H1 (cell line): Measurements from ENCODE around the gene LILRB3. TPM values are rescaled to one million over a fixed set of nuclear protein-coding genes. Genes with fewer than 3 reads are reported as not detected.
A peak's percentile ranks its signal among the peaks of the same experiment; 100 is the strongest.

Experiments used
- CTCF ChIA-PET: fragments of 300-600 bp; sonication (Branson Sonifier 250); formaldehyde crosslinking; loops from one replicate; lab custom pipeline; 2021; ENCODE audit not compliant: partially characterized antibody; lab: Charles Lee
- POLR2A ChIA-PET: fragments of 300-600 bp; sonication (Branson Sonifier 250); formaldehyde crosslinking; loops from one replicate; lab custom pipeline; 2021; ENCODE audit warnings: inconsistent platforms; ENCODE audit not compliant: partially characterized antibody; lab: Charles Lee
- DNase-seq, 2 experiments: peaks; one replicate each; pipeline versions ENCODE4 v3.0.0 to v3.0.0-alpha.2; 2010 to 2022; ENCODE audit warnings: low spot score in 2 of 2, low read depth in 1 of 2, mixed read lengths in 1 of 2
- FAIRE-seq: peaks from 2 replicates; lab custom pipeline; 2011; peaks lifted over from hg19 to GRCh38; lab: Jason Lieb, UNC
- H2AFZ ChIP-seq: 2 replicates; pipeline ENCODE4 v1.8.1; 2012; ENCODE audit warnings: low read length, inconsistent platforms
- H2AK5ac ChIP-seq: 2 replicates; pipeline ENCODE4 v1.6.1; 2013; ENCODE audit warnings: low read depth, low read length
- H2BK120ac ChIP-seq: replicated peaks from 2 replicates; pipeline ENCODE3; 2013; ENCODE audit warnings: low read depth, low read length, inconsistent platforms
- H2BK12ac ChIP-seq: 2 replicates; pipeline ENCODE4 v1.6.1; 2013; ENCODE audit warnings: low read depth, low read length
- H2BK15ac ChIP-seq: 2 replicates; pipeline ENCODE4 v1.6.1; 2013; ENCODE audit warnings: low read length
- H2BK20ac ChIP-seq: 2 replicates; pipeline ENCODE4 v1.6.1; 2013; ENCODE audit warnings: low read length
- H2BK5ac ChIP-seq: 2 replicates; pipeline ENCODE4 v1.6.1; 2013; ENCODE audit warnings: low read depth, low read length
- H3K14ac ChIP-seq: 2 replicates; pipeline ENCODE4 v1.6.1; 2013; ENCODE audit warnings: inconsistent platforms; ENCODE audit not compliant: insufficient read length
- H3K18ac ChIP-seq: 2 replicates; pipeline ENCODE4 v1.6.1; 2013; ENCODE audit warnings: low read length; ENCODE audit errors: extremely low read depth
- H3K23ac ChIP-seq: 2 replicates; pipeline ENCODE4 v1.6.1; 2013; ENCODE audit warnings: inconsistent platforms; ENCODE audit not compliant: insufficient read length
- H3K23me2 ChIP-seq: 2 replicates; pipeline ENCODE4 v1.6.1; 2013; ENCODE audit warnings: low read depth, low read length
- H3K27ac ChIP-seq: 2 replicates; pipeline ENCODE4 v1.6.1; 2011; ENCODE audit warnings: low read depth, low read length, inconsistent platforms
- H3K27me3 ChIP-seq, 4 experiments: replicated peaks in 1 of 4; 1 replicate in 1 of 4; 2 replicates in 3 of 4; pipeline versions ENCODE4 v1.6.1 to v1.8.1; 2011 to 2013; ENCODE audit warnings: low read length in 3 of 4, mild to moderate bottlenecking in 3 of 4, inconsistent platforms in 2 of 4, mixed read lengths in 2 of 4, moderate library complexity in 1 of 4; ENCODE audit not compliant: control insufficient read depth in 3 of 4, insufficient read depth in 3 of 4; ENCODE audit errors: extremely low read depth in 1 of 4
- H3K36me3 ChIP-seq, 4 experiments: 2 replicates each; pipeline versions ENCODE4 v1.6.1 to v1.8.1; 2011 to 2013; ENCODE audit warnings: mild to moderate bottlenecking in 4 of 4, low read length in 3 of 4, moderate library complexity in 2 of 4, control low read depth in 1 of 4, inconsistent platforms in 1 of 4; ENCODE audit not compliant: insufficient read depth in 4 of 4, control insufficient read depth in 2 of 4
- H3K4ac ChIP-seq: replicated peaks from 2 replicates; pipeline ENCODE3; 2013; ENCODE audit warnings: low read length, low read depth, mixed read lengths, inconsistent platforms; ENCODE audit not compliant: insufficient read length
- H3K4me1 ChIP-seq, 4 experiments: replicated peaks in 1 of 4; 1 replicate in 1 of 4; 2 replicates in 3 of 4; pipeline versions ENCODE4 v1.6.1 to v1.8.1; 2011 to 2013; ENCODE audit warnings: low read length in 3 of 4, inconsistent platforms in 2 of 4, mixed read lengths in 1 of 4; ENCODE audit not compliant: insufficient read depth in 4 of 4, control insufficient read depth in 3 of 4
- H3K4me2 ChIP-seq, 2 experiments: 2 replicates each; pipeline versions ENCODE4 v1.6.1 to v1.8.1; 2011 to 2013; ENCODE audit warnings: low read depth in 2 of 2, low read length in 2 of 2, control low read depth in 1 of 2, inconsistent platforms in 1 of 2, mild to moderate bottlenecking in 1 of 2; ENCODE audit not compliant: insufficient read depth in 1 of 2
- H3K4me3 ChIP-seq, 4 experiments: fragments of 200-600, 300-600 bp in 1 of 4; sonication (generic), shearing (Covaris generic), sonication (Bioruptor Twin) in 1 of 4; 2 replicates each; pipeline versions ENCODE4 v1.5.1 to v1.8.1; 2011 to 2016; ENCODE audit warnings: low read length in 4 of 4, low read depth in 3 of 4, control low read depth in 2 of 4, inconsistent platforms in 2 of 4, mild to moderate bottlenecking in 2 of 4, mixed read lengths in 1 of 4, moderate library complexity in 1 of 4; ENCODE audit not compliant: insufficient read depth in 2 of 4; ENCODE audit errors: extremely low read depth in 1 of 4
- H3K56ac ChIP-seq: replicated peaks from 2 replicates; pipeline ENCODE3; 2013; ENCODE audit warnings: low read depth, mild to moderate bottlenecking, mixed read lengths, low read length, inconsistent platforms; ENCODE audit not compliant: insufficient read length
- H3K79me1 ChIP-seq: 2 replicates; pipeline ENCODE4 v1.6.1; 2013; ENCODE audit warnings: low read depth, low read length, control low read depth
- H3K79me2 ChIP-seq, 2 experiments: 2 replicates each; pipeline versions ENCODE4 v1.6.1 to v1.8.1; 2012 to 2013; ENCODE audit warnings: low read length in 2 of 2, mild to moderate bottlenecking in 2 of 2, inconsistent platforms in 1 of 2; ENCODE audit not compliant: insufficient read depth in 2 of 2, control insufficient read depth in 1 of 2
- H3K9ac ChIP-seq, 4 experiments: replicated peaks in 1 of 4; 1 replicate in 1 of 4; 2 replicates in 3 of 4; pipeline versions ENCODE4 v1.6.1 to v1.8.1; 2011 to 2013; ENCODE audit warnings: low read depth in 3 of 4, low read length in 3 of 4, control low read depth in 2 of 4, mild to moderate bottlenecking in 2 of 4, moderate library complexity in 2 of 4, inconsistent platforms in 1 of 4; ENCODE audit errors: extremely low read depth in 1 of 4
- H3K9me3 ChIP-seq, 2 experiments: 2 replicates each; pipeline versions ENCODE4 v1.6.1 to v1.8.1; 2012 to 2013; ENCODE audit warnings: mild to moderate bottlenecking in 2 of 2, moderate library complexity in 2 of 2, control low read depth in 1 of 2, inconsistent platforms in 1 of 2, low read depth in 1 of 2, low read length in 1 of 2, mixed read lengths in 1 of 2; ENCODE audit not compliant: insufficient read depth in 2 of 2
- H4K20me1 ChIP-seq, 2 experiments: replicated peaks in 1 of 2; 2 replicates each; pipeline versions ENCODE3 to v1.8.1; 2011 to 2013; ENCODE audit warnings: inconsistent platforms in 2 of 2, low read length in 2 of 2, mild to moderate bottlenecking in 1 of 2; ENCODE audit not compliant: insufficient read depth in 2 of 2, control insufficient read depth in 1 of 2
- H4K5ac ChIP-seq: 2 replicates; pipeline ENCODE4 v1.6.1; 2013; ENCODE audit warnings: low read length, low read depth, mixed read lengths, inconsistent platforms; ENCODE audit not compliant: insufficient read length
- H4K8ac ChIP-seq: 2 replicates; pipeline ENCODE4 v1.8.0; 2013; ENCODE audit warnings: mild to moderate bottlenecking, moderate library complexity, low read length, inconsistent platforms; ENCODE audit not compliant: insufficient read depth; ENCODE audit errors: extremely low read depth
- H4K91ac ChIP-seq: replicated peaks from 2 replicates; pipeline ENCODE3; 2013; ENCODE audit warnings: low read length, mixed read lengths, inconsistent platforms; ENCODE audit not compliant: insufficient read length
- POLR2A ChIP-seq, 2 experiments: IDR thresholded peaks; 1 replicate in 1 of 2; 2 replicates in 1 of 2; pipeline ENCODE4 v1.6.1; 2011; ENCODE audit warnings: low read depth in 2 of 2, low read length in 2 of 2, mild to moderate bottlenecking in 2 of 2; ENCODE audit errors: control extremely low read depth in 1 of 2
- WGBS, 2 experiments: shearing (Covaris generic) in 1 of 2; methylation state at CpG; one replicate each; pipeline versions ENCODE4 v1.1.6 to v1.1.7; 2013 to 2015; ENCODE audit warnings: low lambda C conversion rate in 2 of 2, mixed read lengths in 2 of 2, inconsistent platforms in 1 of 2, low coverage in 1 of 2, missing lambda C conversion rate in 1 of 2; ENCODE audit not compliant: insufficient replicate concordance in 2 of 2, insufficient coverage in 1 of 2, insufficient read length in 1 of 2; ENCODE audit errors: extremely low coverage in 1 of 2, missing lambda C conversion rate in 1 of 2; 5-methylcytosine and 5-hydroxymethylcytosine counted together
- polyA plus RNA-seq, 7 experiments: library from polyadenylated mRNA; depleted of rRNA in 3 of 7; stranded (reverse) in 5 of 7; unstranded in 2 of 7; fragments of >200 nt in 5 of 7; fragments of 200-250 nt in 2 of 7; gene quantifications; 1 replicate in 5 of 7; 2 replicates in 1 of 7; 4 replicates in 1 of 7; pipeline versions ENCODE4 v1.2.1 to v1.2.3, GENCODE V29; 2011 to 2013; ENCODE audit warnings: missing spikeins in 2 of 7, mixed read lengths in 2 of 7
- total RNA-seq: library from RNA; stranded (reverse); fragmentation: NEBNext Ultra II Directional; extraction: Animal tissue kit (Norgen Biotek cat#: 25700); gene quantifications from 2 replicates; pipeline ENCODE4 v1.2.1, GENCODE V29; 2021

The LILRB3 gene
- total and polyA plus RNA-seq, 2 of the 8 experiments (the other 6 are each of a cell fraction or from before 2014, with no cell fraction given) = not detected

DNA sequence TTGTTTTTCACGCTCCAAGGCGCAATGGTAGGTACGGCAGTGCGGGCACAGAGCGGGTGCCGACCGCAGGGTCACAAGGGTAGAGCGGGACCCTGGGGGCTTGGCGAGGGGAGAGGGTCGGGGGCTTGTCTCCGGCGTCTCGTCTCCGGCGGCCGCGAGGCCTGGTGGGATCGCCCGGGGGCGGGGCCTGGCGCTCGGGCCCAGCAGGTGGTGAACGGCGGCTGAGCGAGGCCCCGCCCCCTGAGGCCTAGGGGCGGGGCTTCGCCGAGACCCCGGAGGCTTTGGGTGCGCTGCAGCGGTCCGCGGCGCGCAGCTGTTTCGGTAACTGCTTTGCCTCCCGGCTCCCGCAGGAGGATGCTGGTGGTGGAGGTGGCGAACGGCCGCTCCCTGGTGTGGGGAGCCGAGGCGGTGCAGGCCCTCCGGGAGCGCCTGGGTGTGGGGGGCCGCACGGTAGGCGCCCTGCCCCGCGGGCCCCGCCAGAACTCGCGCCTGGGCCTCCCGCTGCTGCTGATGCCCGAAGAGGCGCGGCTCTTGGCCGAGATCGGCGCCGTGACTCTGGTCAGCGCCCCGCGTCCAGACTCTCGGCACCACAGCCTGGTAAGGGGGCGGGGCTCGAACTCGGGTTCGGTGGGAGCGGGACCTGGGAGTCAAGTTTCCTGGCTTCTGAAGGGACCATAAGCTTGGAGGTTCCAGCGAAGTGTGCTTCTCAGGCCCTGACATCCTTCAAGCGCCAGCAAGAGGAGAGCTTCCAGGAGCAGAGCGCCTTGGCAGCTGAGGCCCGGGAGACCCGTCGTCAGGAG, 31.6 kb downstream of the LILRB3 start, which contains the start of gene TSEN34:
Gene TSEN34 (plus strand): TSS at position 298 of the 800 bp plus-strand sequence. CDS start 57 bp downstream, at position 355.
- FAIRE-seq (no peak), DNase-seq (peak in 1 of 2 experiments; percentile 94)
- Histone ChIP-seq H3K56ac (peak within 1 kb of the TSS; percentile 99), H4K8ac (peak within 1 kb of the TSS; percentile 99), H3K4me3 (peak within 1 kb of the TSS; percentile 62 to 91 (median 75)), H4K5ac (peak within 1 kb of the TSS; percentile 97), H4K91ac (peak within 1 kb of the TSS; percentile 98), H2AFZ (peak within 1 kb of the TSS; percentile 85; the same call in 1 of the 2 replicates), H3K9ac (peak within 1 kb of the TSS; percentile 81 to 99 (median 93)), H3K23me2 (peaks cover 11% of the 10 kb centered on the region), H4K20me1 (peaks cover 0 to 6% of the 10 kb centered on the region in 2 experiments), H3K18ac (peak within 1 kb of the TSS; percentile 99), H3K4me1 (peaks cover 3 to 12% (median 7%) of the 10 kb centered on the region in 4 experiments; a peak in 5 of 7 replicates), H3K4me2 (peak within 1 kb of the TSS; percentile 77 to 97), H3K23ac (no peak within 1 kb of the TSS), H3K79me1 (peaks cover 13% of the 10 kb centered on the region), H3K14ac (peak within 1 kb of the TSS; percentile 87), H2AK5ac (peak within 1 kb of the TSS; percentile 82; the same call in 1 of the 2 replicates), H3K4ac (peak within 1 kb of the TSS; percentile 99), H2BK5ac (peak within 1 kb of the TSS; percentile 100), H2BK120ac (peak within 1 kb of the TSS; percentile 50), H3K27me3 (no peaks in the 10 kb centered on the region), H2BK15ac (peak within 1 kb of the TSS; percentile 94; the same call in 1 of the 2 replicates), H2BK12ac (peak within 1 kb of the TSS; percentile 100), H3K27ac (peak within 1 kb of the TSS; percentile 99), H2BK20ac (no peak within 1 kb of the TSS), H3K79me2 (peaks cover 3 to 32% of the 10 kb centered on the region in 2 experiments; a peak in 3 of 4 replicates), H3K9me3 (no peaks in the 10 kb centered on the region), H3K36me3 (peaks cover 4 to 21% (median 7%) of the 10 kb centered on the region in 4 experiments; a peak in 7 of 8 replicates)
- ChIA-PET CTCF (interaction anchor here (0.6 to 1.4 kb wide), 8 partner anchors 10 to 338 kb away, joined by 3 to 5 read pairs (median 3); no protein-coding TSS in a partner anchor), POLR2A (interaction anchor here (0.7 to 28.7 kb wide), 13 partner anchors 8 to 76 kb away, joined by 3 to 909 read pairs (median 4); partner anchors contain the start of genes CNOT3, PRPF31, RPS9 and TFPT)
- WGBS, 2 experiments = 2% methylated on average over 53 of the region's 77 CpGs; no CpG with 5 or more reads in 1 of the 2 experiments
- peak; percentile 46 to 59; a peak in 2 of 3 replicates for TF ChIP-seq POLR2A (IDR thresholded peaks at IDR 0.05; ENCODE audit: control extremely low read depth in 1 of 2, low read depth in 2 of 2, low read length in 2 of 2)
